RWPE2 (cell line): Measurements from ENCODE around the gene TRMT61A.

Experiments
- ATAC-seq: fragments of 200-7000 bp; cut with Tn5 transposase; 3 replicates; pipeline ENCODE4 v1.9.1; 2021; ENCODE audit warnings: low read depth
- DNase-seq: peaks from one replicate; pipeline ENCODE4 v3.0.0-alpha.2; 2020; ENCODE audit warnings: low spot score
- H3K27ac ChIP-seq: fragments of 450-650 bp; 2 replicates; pipeline ENCODE4 v1.5.1; 2017; ENCODE audit warnings: mild to moderate bottlenecking; ENCODE audit not compliant: poor library complexity, severe bottlenecking
- H3K27me3 ChIP-seq: fragments of 250-450 bp; sonication (Bioruptor Pico); 2 replicates; pipeline ENCODE4 v1.5.1; 2021; ENCODE audit warnings: mild to moderate bottlenecking, moderate library complexity; ENCODE audit not compliant: insufficient read depth, poor library complexity, severe bottlenecking
- H3K36me3 ChIP-seq: fragments of 250-450 bp; sonication (Bioruptor Pico); 2 replicates; pipeline ENCODE4 v1.5.1; 2020; ENCODE audit warnings: low read depth, mild to moderate bottlenecking, moderate library complexity
- H3K4me1 ChIP-seq: fragments of 250-450 bp; sonication (Bioruptor Pico); 2 replicates; pipeline ENCODE4 v1.5.1; 2021; ENCODE audit warnings: mild to moderate bottlenecking, moderate library complexity; ENCODE audit not compliant: insufficient read depth, poor library complexity, severe bottlenecking
- H3K4me3 ChIP-seq: fragments of 250-450 bp; sonication (Bioruptor Pico); 2 replicates; pipeline ENCODE4 v1.5.1; 2021; ENCODE audit warnings: mild to moderate bottlenecking, moderate library complexity; ENCODE audit not compliant: severe bottlenecking
- H3K9me3 ChIP-seq: fragments of 250-450 bp; sonication (Bioruptor Pico); 2 replicates; pipeline ENCODE4 v1.5.1; 2021; ENCODE audit warnings: mild to moderate bottlenecking, moderate library complexity; ENCODE audit not compliant: severe bottlenecking
- CTCF ChIP-seq: fragments of 450-650 bp; IDR thresholded peaks from one replicate; pipeline ENCODE4 v1.5.1; 2017; ENCODE audit warnings: mild to moderate bottlenecking, moderate library complexity; ENCODE audit not compliant: poor library complexity, severe bottlenecking

TRMT61A gene

DNA sequence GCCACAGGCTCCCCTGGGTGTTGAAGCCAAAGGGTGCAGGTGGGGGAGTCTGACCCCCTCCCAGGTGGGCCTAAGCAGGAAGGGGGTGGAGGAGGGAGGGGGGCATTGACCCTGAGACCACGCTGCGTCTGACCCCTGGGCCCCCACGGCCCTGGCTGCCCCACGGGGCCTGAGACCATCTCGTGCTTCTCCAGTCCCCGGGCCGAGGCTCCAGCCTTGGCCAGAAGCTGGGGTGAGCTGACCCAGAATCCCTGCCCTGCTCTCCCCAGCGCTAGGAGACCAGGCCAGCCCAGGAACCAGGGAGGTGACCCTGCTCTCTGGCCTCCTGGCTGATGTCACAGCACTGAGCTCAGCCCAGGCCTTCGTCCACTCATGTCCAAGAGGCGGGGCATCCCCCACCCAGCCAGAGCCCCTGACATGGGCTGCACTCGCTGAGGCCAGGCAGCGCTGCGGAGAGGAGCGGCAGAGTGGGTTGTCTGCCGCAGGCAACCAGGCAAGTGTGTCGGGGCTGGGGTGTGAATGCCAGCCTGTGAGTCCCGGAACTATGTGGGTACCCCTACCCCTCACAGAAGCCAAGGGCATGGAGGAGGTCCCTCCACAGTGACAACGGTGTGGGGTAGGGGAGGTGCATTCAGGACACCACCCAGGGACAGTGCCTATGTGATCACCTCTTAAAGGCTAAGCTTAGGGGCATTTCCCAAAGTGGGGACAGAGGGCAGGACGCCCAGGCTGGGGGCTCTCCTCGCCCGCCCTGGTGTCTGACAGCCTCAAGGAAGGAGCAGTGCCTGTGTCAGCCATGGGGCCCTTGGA is 6.3 kb downstream of the TRMT61A start:
- TF ChIP-seq CTCF = no peak
- no peaks in the 10 kb centered on the region for H3K27me3 ChIP-seq

GRCh38 chr14:103535891-103536565 is 7.0 kb downstream of the TRMT61A start:
- Histone ChIP-seq H3K27me3 (no peaks in the 10 kb centered on the region), H3K4me3 (no peak overlapping the region), H3K36me3 (peaks cover 1% of the 10 kb centered on the region), H3K9me3 (no peaks in the 10 kb centered on the region), H3K27ac (no peak overlapping the region), H3K4me1 (peaks cover 17% of the 10 kb centered on the region)
- no peak for TF ChIP-seq CTCF
- DNase-seq (no peak), ATAC-seq (no peak)

More for the DNA sequence above, 6.3 kb downstream of the TRMT61A start:
- Histone ChIP-seq H3K9me3 (no peaks in the 10 kb centered on the region), H3K27ac (no peak overlapping the region), H3K36me3 (peaks cover 9% of the 10 kb centered on the region), H3K4me1 (peaks cover 11% of the 10 kb centered on the region), H3K4me3 (no peak overlapping the region)
- ATAC-seq (no peak), DNase-seq (no peak)

DNA sequence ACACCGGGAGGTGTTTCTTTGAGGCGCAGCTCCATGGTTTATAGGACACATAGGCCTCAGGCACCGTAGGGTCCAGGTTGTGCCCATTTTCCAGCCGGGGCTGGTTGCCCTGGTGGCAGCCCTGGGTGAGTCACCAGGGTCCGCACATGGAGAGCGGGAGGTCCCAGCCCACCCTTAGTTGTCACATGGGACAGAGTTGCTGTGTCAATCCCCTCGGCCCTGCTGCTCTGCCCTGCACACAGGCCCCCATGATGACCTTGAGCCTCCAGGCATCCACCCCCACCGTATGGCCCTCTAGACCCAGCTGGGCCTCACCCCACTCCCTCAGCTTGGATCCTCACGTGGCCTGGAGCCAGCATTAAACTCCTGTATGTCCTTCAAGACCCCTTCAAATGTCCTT is 7.7 kb downstream of the TRMT61A start:
- Histone ChIP-seq H3K27ac (no peak overlapping the region), H3K9me3 (no peaks in the 10 kb centered on the region), H3K4me3 (no peak overlapping the region), H3K4me1 (peaks cover 24% of the 10 kb centered on the region), H3K36me3 (no peaks in the 10 kb centered on the region; the same call in 1 of the 2 replicates), H3K27me3 (no peaks in the 10 kb centered on the region)
- ATAC-seq (no peak), DNase-seq (no peak)
- no peak for TF ChIP-seq CTCF

DNA sequence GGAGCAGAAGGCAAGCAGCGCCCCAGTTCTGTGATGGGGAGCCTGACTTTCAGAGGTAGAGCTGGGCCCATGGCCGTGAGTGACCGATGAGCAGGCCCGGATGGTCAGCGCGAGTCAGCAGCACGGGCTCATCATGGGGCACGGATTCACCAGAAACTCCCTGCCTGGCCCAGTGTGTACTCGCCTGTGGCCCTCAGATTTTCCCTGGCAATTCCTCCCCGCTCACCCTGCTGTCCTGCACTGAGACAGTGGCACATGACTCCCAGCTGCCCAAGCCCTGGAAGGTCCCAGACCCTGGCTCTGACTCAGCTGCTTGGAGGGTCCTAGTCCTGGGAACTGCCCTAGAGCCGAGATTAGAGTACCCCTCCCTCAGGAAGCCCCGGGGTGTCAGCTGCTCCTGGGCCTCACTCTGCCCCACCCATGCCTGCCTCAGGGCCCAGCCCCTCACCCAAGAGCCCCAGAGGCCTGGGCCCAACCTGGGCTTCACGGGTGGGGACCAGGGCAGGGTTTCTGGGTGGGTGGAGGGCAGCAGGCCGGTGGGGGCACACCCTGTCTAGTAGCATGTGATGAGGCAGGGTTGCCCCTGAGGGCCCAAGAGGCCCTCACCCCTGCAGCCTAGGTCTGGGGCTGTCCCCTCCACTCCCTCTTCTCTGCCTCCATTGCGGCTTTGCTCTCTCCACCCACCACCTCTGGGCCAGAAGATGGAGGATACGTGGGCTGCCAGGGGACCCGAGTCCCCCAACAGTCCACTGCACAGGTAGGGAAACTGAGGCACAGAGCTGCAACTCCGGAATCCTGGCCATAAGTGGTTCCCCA is 8.4 kb downstream of the TRMT61A start:
- no peaks in the 10 kb centered on the region for H3K36me3 ChIP-seq
- no peak overlapping the region for H3K4me3 ChIP-seq
- DNase-seq (no peak), ATAC-seq (no peak)
- TF ChIP-seq CTCF = no peak
- H3K27ac ChIP-seq = no peak overlapping the region
- H3K27me3 ChIP-seq = no peaks in the 10 kb centered on the region
- no peaks in the 10 kb centered on the region for H3K9me3 ChIP-seq
- H3K4me1 ChIP-seq = peaks cover 29% of the 10 kb centered on the region
